ENCODE results near the gene TBC1D13.
"Not testable (repeated sequence)": the region's sequence is repeated elsewhere in the genome, so short reads cannot be mapped to it uniquely, and the experiment has no call there.

The TBC1D13 gene

GRCh38 chr9:128847803-128848202 lies 60.8 kb downstream of the TBC1D13 start:
- H3K4me3 ChIP-seq (ENCODE audit: low read length), result no peak overlapping the region
- no peak for TF ChIP-seq CTCF (IDR thresholded peaks at IDR 0.05; ENCODE audit: insufficient read depth, low read depth, low read length, missing control alignments)
- no peak for DNase-seq (ENCODE audit: low read depth)

GRCh38 chr9:128851024-128851423 lies 64.0 kb downstream of the TBC1D13 start:
- DNase-seq (ENCODE audit: low read depth); H3K4me3 ChIP-seq (ENCODE audit: low read length): not testable (repeated sequence)

- H3K4me3 ChIP-seq (ENCODE audit: low read length), result not testable (repeated sequence)
- DNase-seq (ENCODE audit: low read depth), result peak; percentile 56
- TF ChIP-seq CTCF (IDR thresholded peaks at IDR 0.05; ENCODE audit: insufficient read depth, low read depth, low read length, missing control alignments), result peak; percentile 57
Measured at GRCh38 chr9:128851779-128852600, 64.9 kb downstream of the TBC1D13 start.

GRCh38 chr9:128852646-128853045 lies 65.6 kb downstream of the TBC1D13 start:
- H3K4me3 ChIP-seq (ENCODE audit: low read length); DNase-seq (ENCODE audit: low read depth): not testable (repeated sequence)

GRCh38 chr9:128854454-128854853 lies 67.4 kb downstream of the TBC1D13 start:
- H3K4me3 ChIP-seq (ENCODE audit: low read length); DNase-seq (ENCODE audit: low read depth): not testable (repeated sequence)

- not testable (repeated sequence) for DNase-seq (ENCODE audit: low read depth); H3K4me3 ChIP-seq (ENCODE audit: low read length)
Measured at GRCh38 chr9:128858476-128858875, 71.4 kb downstream of the TBC1D13 start.

Data from epithelial cell of esophagus (primary cell).